SK-N-MC (cell line): Measurements from ENCODE around the gene CWH43.
"Not testable (repeated sequence)": the region's sequence is repeated elsewhere in the genome, so short reads cannot be mapped to it uniquely, and the experiment has no call there.

Source experiments
- DNase-seq: peaks from one replicate; pipeline ENCODE4 v3.0.0-alpha.2; 2011; ENCODE audit warnings: low read depth, low spot score
- H3K27ac ChIP-seq: fragments of 200-600 bp; sonication (generic); 2 replicates; pipeline ENCODE4 v1.5.1; 2016; ENCODE audit warnings: mixed run types
- H3K36me3 ChIP-seq: fragments of 200-600 bp; sonication (generic); 2 replicates; pipeline ENCODE4 v1.6.1; 2017; ENCODE audit warnings: antibody characterized with exemption, low read length, mixed read lengths; ENCODE audit not compliant: insufficient read depth
- H3K4me3 ChIP-seq: fragments of 200-600 bp; sonication (generic); 2 replicates; pipeline ENCODE4 v1.5.1; 2016
- H3K9ac ChIP-seq: fragments of 200-600 bp; sonication (generic); 2 replicates; pipeline ENCODE4 v1.8.0; 2017; ENCODE audit warnings: mixed run types, mixed read lengths; ENCODE audit not compliant: insufficient read length
- H3K9me3 ChIP-seq: fragments of 200-600 bp; sonication (generic); 2 replicates; pipeline ENCODE4 v1.6.1; 2017; ENCODE audit warnings: low read depth, mild to moderate bottlenecking, antibody characterized with exemption, low read length, moderate library complexity, mixed read lengths
- EZH2 ChIP-seq: fragments of 200-600 bp; sonication (generic); IDR thresholded peaks from one replicate; pipeline ENCODE4 v1.6.1; 2017; ENCODE audit warnings: antibody characterized with exemption
- FOXP2 ChIP-seq: optimal IDR thresholded peaks from 2 replicates; pipeline ENCODE3; 2011; ENCODE audit warnings: mild to moderate bottlenecking, moderate library complexity; ENCODE audit not compliant: insufficient read depth; ENCODE audit errors: extremely low read length, control extremely low read depth
- POLR2AphosphoS5 ChIP-seq: IDR thresholded peaks from 2 replicates; pipeline ENCODE4 v1.6.1; 2012; ENCODE audit warnings: mild to moderate bottlenecking, low read depth, low read length, borderline replicate concordance

CWH43 gene

DNA sequence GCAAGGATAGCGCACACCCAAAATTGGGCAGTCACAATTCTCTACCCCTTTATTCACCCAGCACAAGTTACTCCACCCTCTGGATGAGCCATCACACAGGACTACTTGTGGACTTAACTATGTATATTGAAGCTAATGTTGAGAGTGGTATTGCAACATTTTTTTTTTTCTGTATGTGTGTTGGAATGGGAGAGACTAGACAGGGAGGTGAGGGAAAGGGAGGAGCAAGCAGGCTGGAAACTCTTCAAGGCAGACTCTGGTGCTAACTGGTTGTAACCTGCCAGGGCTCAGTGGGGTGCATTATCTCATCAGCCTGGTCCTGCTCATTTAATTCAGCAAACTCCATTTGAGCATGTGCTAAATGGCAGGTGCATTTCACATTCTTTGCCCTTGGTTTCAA is 18.4 kb upstream of the CWH43 start:
- Histone ChIP-seq H3K27ac (no peak overlapping the region), H3K4me3 (no peak overlapping the region), H3K9me3 (no peaks in the 10 kb centered on the region), H3K9ac (no peak overlapping the region), H3K36me3 (no peaks in the 10 kb centered on the region)
- DNase-seq, result no peak
- no peak for TF ChIP-seq POLR2AphosphoS5
- no peak for TF ChIP-seq FOXP2
- no peak for TF ChIP-seq EZH2

DNA sequence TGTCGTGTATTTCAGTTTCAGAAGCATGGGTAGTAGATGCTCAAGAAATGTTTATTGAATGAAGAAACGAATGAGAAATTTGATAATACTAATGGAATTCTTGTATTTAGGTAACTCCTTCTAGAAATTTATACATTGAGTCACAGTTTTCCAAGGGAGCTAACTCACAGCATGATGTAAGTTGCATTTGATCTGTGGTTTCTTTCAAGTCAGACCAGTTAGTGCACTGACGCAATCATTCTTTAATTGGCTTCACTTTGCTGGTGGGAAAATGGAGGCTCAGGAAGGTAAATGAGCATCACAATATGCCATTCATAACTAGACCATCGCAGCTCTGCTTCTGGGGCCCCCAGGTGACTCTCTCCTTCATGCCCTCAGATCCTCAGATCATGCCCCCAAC is 17.3 kb upstream of the CWH43 start:
- no peaks in the 10 kb centered on the region for H3K9me3 ChIP-seq
- no peak overlapping the region for H3K9ac ChIP-seq
- no peak for TF ChIP-seq FOXP2
- TF ChIP-seq POLR2AphosphoS5, result no peak
- TF ChIP-seq EZH2, result no peak
- DNase-seq, result no peak
- no peak overlapping the region for H3K27ac ChIP-seq
- H3K4me3 ChIP-seq, result no peak overlapping the region
- H3K36me3 ChIP-seq, result no peaks in the 10 kb centered on the region

DNA sequence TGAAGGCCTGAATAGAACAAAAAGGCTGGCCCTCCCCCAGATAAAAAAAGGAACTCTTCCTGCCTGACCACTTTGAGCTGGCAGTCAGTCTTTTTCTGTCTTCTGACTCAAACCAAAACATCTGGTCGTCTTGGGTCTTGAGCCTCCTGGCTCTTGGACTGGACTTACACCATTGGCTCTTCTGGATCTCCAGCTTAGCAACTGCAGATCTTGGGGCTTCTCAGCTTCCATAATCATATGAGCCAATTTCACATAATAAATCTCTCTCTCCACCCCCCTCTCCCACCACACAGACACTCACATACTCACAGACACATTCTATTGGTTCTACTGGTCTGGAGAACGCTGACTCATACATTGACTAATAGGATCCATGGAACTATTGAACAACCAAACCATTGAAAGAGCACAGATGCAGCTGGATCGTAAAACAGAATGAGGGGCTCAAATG is 15.6 kb upstream of the CWH43 start:
- H3K4me3 ChIP-seq, result no peak overlapping the region
- no peak overlapping the region for H3K27ac ChIP-seq
- no peaks in the 10 kb centered on the region for H3K36me3 ChIP-seq
- no peak for DNase-seq
- TF ChIP-seq EZH2 (no peak), POLR2AphosphoS5 (no peak), FOXP2 (no peak)
- no peak overlapping the region for H3K9ac ChIP-seq
- no peaks in the 10 kb centered on the region for H3K9me3 ChIP-seq

DNA sequence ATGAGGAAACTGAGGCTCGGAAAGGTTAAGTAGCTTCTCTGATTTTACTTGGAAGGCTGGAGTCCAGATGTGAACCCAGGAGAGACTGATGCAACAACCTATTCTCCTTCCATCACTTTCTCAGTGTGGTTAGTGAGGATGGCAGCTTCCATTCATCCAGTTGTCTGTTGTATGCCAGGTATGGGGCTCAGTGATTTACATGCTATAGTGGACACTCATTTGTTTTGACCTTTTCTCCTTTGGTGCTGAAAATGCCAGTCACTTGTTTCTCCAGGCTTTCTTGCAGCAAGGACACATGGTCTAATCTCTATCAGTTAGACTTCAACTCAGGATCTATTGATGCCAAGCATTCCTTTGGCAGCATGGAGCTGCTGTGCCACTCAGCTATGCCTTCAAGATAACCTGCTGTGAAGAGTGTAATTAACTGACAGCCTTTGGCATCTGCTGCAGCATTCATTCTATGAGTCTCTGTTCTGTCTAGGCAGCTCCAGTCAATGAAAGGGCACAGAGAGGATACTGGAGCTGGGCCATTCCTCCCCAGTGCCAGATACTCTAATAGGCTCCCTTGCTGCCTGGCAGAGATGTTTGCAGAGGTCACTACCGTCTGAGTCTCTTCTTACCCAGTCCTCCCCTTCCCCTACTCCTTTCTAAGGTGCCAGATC is 11.0 kb upstream of the CWH43 start:
- H3K27ac ChIP-seq, result no peak overlapping the region
- no peak for DNase-seq
- H3K4me3 ChIP-seq, result no peak overlapping the region
- TF ChIP-seq FOXP2 (no peak), POLR2AphosphoS5 (no peak), EZH2 (no peak)
- H3K9ac ChIP-seq, result no peak overlapping the region
- no peaks in the 10 kb centered on the region for H3K36me3 ChIP-seq
- H3K9me3 ChIP-seq, result no peaks in the 10 kb centered on the region

DNA sequence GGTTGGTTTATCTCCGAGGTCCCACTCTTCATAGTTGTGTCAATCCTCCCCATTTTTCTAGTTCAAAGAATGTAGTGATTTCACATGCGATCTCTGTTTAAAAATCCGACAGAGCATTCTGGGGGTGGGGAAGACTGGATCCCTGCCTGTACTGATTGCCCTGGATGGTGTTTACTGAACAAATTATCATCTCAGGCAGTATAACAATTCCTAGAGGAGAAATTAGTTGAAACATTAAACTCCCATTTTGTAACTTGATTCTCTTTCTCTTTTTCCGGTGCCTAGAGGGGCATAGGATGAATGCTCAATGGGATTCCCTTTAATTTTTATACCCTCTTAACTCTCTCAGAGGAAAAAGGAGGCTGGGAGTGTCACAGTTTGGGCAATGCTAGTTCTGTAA is 10.0 kb upstream of the CWH43 start:
- no peak for DNase-seq
- H3K9me3 ChIP-seq, result no peaks in the 10 kb centered on the region
- TF ChIP-seq EZH2 (no peak), POLR2AphosphoS5 (no peak), FOXP2 (no peak)
- no peak overlapping the region for H3K9ac ChIP-seq
- no peak overlapping the region for H3K4me3 ChIP-seq
- H3K36me3 ChIP-seq, result no peaks in the 10 kb centered on the region
- H3K27ac ChIP-seq, result no peak overlapping the region

DNA sequence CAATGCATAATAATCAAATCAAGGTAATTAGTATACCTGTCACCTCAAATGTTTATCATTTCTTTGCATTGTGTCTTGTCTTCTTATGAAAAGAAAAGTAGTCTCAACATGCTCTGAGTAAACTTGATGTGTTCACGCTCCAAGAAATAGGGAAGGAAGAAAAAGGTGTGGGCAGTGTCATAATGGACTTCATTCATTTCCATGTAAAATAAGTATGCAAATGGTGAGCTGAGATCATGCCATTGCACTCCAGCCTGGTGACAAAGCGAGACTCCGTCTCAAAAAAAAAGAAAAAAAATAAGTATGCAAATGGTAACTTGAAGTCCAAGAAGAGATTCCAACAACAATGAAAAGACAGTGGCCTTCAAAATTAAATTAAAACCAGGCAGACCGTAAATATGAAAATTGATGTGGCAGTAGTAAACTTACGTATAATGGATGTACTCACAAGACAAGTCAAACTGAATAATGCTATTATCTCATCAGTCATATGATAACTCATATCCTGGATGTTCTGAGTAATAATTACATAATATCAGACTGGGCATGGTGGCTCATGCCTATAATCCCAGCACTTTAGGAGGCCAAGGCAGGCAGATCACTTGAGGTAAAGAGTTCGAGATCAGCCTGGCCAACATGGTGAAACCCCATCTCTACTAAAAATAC is 6.0 kb upstream of the CWH43 start:
- no peak for DNase-seq
- Histone ChIP-seq H3K4me3 (no peak overlapping the region), H3K9ac (no peak overlapping the region), H3K9me3 (no peaks in the 10 kb centered on the region), H3K36me3 (no peaks in the 10 kb centered on the region), H3K27ac (no peak overlapping the region)
- TF ChIP-seq EZH2 (no peak), POLR2AphosphoS5 (no peak), FOXP2 (no peak)

DNA sequence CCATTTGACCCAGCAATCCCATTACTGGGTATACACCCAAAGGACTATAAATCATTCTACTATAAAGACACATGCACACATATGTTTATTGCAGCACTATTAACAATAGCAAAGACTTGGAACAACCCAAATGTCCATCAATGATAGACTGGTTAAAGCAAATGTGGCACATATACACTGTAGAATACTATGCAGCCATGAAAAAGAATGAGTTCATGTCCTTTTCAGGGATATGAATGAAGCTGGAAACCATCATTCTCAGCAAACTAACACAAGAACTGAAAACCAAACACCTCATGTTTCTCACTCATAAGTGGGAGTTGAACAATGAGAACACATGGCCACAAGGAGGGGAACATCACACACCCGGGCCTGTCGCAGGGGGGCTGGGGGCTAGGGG is 2.1 kb upstream of the CWH43 start:
- DNase-seq, H3K27ac ChIP-seq, H3K9me3 ChIP-seq, H3K4me3 ChIP-seq, H3K36me3 ChIP-seq, H3K9ac ChIP-seq: not testable (repeated sequence)

DNA sequence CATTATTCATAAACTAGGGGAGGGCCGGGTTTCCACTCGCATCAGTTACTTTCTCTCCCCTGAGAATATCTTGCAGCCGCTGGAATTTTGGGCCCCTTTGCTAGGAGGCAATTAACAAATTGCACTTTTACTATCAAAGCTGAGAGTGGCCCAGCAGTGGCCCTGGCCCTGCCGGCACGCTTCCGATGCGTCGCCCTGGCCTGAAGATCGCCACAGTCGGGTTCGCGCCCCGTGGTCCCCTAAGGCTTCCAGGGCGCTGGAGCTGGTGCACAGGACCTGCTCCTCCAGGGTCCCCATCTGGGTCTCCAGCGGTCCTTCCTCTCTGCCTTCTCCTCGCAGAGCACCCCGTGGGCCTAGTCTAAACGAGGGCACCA is 486 bp upstream of the CWH43 start:
- Histone ChIP-seq H3K4me3 (no peak overlapping the region), H3K9ac (no peak overlapping the region), H3K27ac (no peak overlapping the region), H3K36me3 (no peaks in the 10 kb centered on the region), H3K9me3 (no peaks in the 10 kb centered on the region)
- DNase-seq, result no peak
- TF ChIP-seq POLR2AphosphoS5 (no peak), FOXP2 (no peak), EZH2 (no peak)

DNA sequence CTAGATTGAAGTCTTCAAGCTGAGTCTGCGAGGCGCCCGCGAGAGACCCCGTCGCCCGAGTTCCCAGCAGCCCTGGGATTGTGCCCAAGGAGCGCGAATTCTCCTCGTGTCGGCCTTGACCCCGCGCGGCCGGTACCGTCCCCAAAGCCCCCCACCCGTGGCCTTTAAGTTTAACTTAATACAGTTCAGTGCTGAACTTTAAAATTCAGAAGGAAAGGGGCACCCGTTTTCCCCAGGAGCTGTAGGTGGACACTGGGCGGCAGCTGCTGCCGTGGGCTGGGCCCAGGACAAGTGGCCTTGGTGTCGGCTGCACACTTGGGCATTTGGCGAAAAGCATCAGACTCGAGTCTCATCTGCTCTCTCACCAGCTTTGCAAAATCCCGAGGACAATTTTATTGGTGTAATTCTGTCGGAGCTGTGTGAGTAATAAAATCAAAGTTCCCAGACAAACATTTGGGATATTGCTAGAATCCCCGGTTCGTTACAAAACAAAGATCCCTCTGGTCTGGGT is 634 bp downstream of the CWH43 start:
- Histone ChIP-seq H3K9me3 (no peaks in the 10 kb centered on the region), H3K4me3 (no peak overlapping the region), H3K9ac (no peak overlapping the region), H3K36me3 (no peaks in the 10 kb centered on the region), H3K27ac (no peak overlapping the region)
- no peak for DNase-seq
- TF ChIP-seq POLR2AphosphoS5, result no peak
- no peak for TF ChIP-seq FOXP2
- no peak for TF ChIP-seq EZH2
